ENCODE results near the gene ATIC. TPM values are rescaled to one million over a fixed set of nuclear protein-coding genes. Genes with fewer than 3 reads are reported as not detected.

Gene ATIC
- total and polyA plus RNA-seq, 2 donors from 2014 or later, result 75.9 to 101 TPM

- Histone ChIP-seq H3K9ac (ENCODE audit: low read length in 3 of 3) (no peak overlapping the region), H3K27ac (ENCODE audit: low read depth in 2 of 2, low read length in 2 of 2) (no peak overlapping the region), H3K4me3 (ENCODE audit: low read length in 3 of 3) (no peak overlapping the region), H3K9me3 (ENCODE audit: control insufficient read depth in 2 of 3, insufficient read depth in 1 of 3, low read length in 3 of 3) (no peaks in the 10 kb centered on the region), H3K4me1 (ENCODE audit: control insufficient read depth in 2 of 3, insufficient read depth in 2 of 3, low read depth in 1 of 3, low read length in 3 of 3) (no peaks in the 10 kb centered on the region), H3K36me3 (ENCODE audit: control insufficient read depth in 2 of 3, insufficient read depth in 3 of 3, low read length in 3 of 3) (peaks cover 4 to 15% (median 7%) of the 10 kb centered on the region in 3 donors), H3K27me3 (ENCODE audit: control insufficient read depth, insufficient read depth, low read length) (no peaks in the 10 kb centered on the region)
- DNase-seq (no peak), FAIRE-seq (no peak)
- intact Hi-C loops (cut with DNase I), result no loop called here
- TF ChIP-seq, protein P1, sequence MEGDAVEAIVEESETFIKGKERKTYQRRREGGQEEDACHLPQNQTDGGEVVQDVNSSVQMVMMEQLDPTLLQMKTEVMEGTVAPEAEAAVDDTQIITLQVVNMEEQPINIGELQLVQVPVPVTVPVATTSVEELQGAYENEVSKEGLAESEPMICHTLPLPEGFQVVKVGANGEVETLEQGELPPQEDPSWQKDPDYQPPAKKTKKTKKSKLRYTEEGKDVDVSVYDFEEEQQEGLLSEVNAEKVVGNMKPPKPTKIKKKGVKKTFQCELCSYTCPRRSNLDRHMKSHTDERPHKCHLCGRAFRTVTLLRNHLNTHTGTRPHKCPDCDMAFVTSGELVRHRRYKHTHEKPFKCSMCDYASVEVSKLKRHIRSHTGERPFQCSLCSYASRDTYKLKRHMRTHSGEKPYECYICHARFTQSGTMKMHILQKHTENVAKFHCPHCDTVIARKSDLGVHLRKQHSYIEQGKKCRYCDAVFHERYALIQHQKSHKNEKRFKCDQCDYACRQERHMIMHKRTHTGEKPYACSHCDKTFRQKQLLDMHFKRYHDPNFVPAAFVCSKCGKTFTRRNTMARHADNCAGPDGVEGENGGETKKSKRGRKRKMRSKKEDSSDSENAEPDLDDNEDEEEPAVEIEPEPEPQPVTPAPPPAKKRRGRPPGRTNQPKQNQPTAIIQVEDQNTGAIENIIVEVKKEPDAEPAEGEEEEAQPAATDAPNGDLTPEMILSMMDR (IDR thresholded peaks at IDR 0.05; ENCODE audit: borderline replicate concordance, extremely low read depth, insufficient read depth), result no peak
These were observed 40.7 kb downstream of the ATIC start for GRCh38 chr2:215352602-215353001.

GRCh38 chr2:215354771-215355695 lies 43.2 kb downstream of the ATIC start:
- H3K9ac ChIP-seq (ENCODE audit: low read length in 3 of 3), result no peak overlapping the region
- no peak overlapping the region for H3K27ac ChIP-seq (ENCODE audit: low read depth in 2 of 2, low read length in 2 of 2)
- DNase-seq (no peak), FAIRE-seq (no peak)
- H3K36me3 ChIP-seq (ENCODE audit: control insufficient read depth in 2 of 3, insufficient read depth in 3 of 3, low read length in 3 of 3), result no peaks in the 10 kb centered on the region
- no peaks in the 10 kb centered on the region for H3K9me3 ChIP-seq (ENCODE audit: control insufficient read depth in 2 of 3, insufficient read depth in 1 of 3, low read length in 3 of 3)
- intact Hi-C loops (cut with DNase I), result no loop called here
- TF ChIP-seq, protein P1 (IDR thresholded peaks at IDR 0.05; ENCODE audit: borderline replicate concordance, extremely low read depth, insufficient read depth), result no peak
- H3K27me3 ChIP-seq (ENCODE audit: control insufficient read depth, insufficient read depth, low read length), result no peaks in the 10 kb centered on the region
- H3K4me1 ChIP-seq (ENCODE audit: control insufficient read depth in 2 of 3, insufficient read depth in 2 of 3, low read depth in 1 of 3, low read length in 3 of 3), result no peaks in the 10 kb centered on the region
- H3K4me3 ChIP-seq (ENCODE audit: low read length in 3 of 3), result no peak overlapping the region

GRCh38 chr2:215355801-215356200 lies 43.9 kb downstream of the ATIC start:
- H3K36me3 ChIP-seq (ENCODE audit: control insufficient read depth in 2 of 3, insufficient read depth in 3 of 3, low read length in 3 of 3), result no peaks in the 10 kb centered on the region
- no peak overlapping the region for H3K9ac ChIP-seq (ENCODE audit: low read length in 3 of 3)
- H3K9me3 ChIP-seq (ENCODE audit: control insufficient read depth in 2 of 3, insufficient read depth in 1 of 3, low read length in 3 of 3), result no peaks in the 10 kb centered on the region
- FAIRE-seq (no peak), DNase-seq (no peak)
- no peak overlapping the region for H3K27ac ChIP-seq (ENCODE audit: low read depth in 2 of 2, low read length in 2 of 2)
- no peak overlapping the region for H3K4me3 ChIP-seq (ENCODE audit: low read length in 3 of 3)
- TF ChIP-seq, protein P1 (IDR thresholded peaks at IDR 0.05; ENCODE audit: borderline replicate concordance, extremely low read depth, insufficient read depth), result no peak
- H3K4me1 ChIP-seq (ENCODE audit: control insufficient read depth in 2 of 3, insufficient read depth in 2 of 3, low read depth in 1 of 3, low read length in 3 of 3), result no peaks in the 10 kb centered on the region
- H3K27me3 ChIP-seq (ENCODE audit: control insufficient read depth, insufficient read depth, low read length), result no peaks in the 10 kb centered on the region
- intact Hi-C loops (cut with DNase I), result no loop called here

Measured in kidney (tissue), 14 donors.